HCT116 (cell line): ENCODE data around the gene BCAR3.

ENCODE experiments used
- EZH2 ChIP-seq: fragments of 200-600 bp; sonication (generic); IDR thresholded peaks from 2 replicates; pipeline ENCODE4 v1.6.1; 2017; ENCODE audit warnings: antibody characterized with exemption, mixed run types
- POLR2A ChIP-seq: IDR thresholded peaks from 2 replicates; pipeline ENCODE4 v1.7.0; 2011; ENCODE audit warnings: borderline replicate concordance; ENCODE audit not compliant: insufficient read depth, insufficient read length; ENCODE audit errors: extremely low read depth
- SP1 ChIP-seq: IDR thresholded peaks from 2 replicates; pipeline ENCODE4 v1.6.1; 2012; ENCODE audit warnings: low read depth
- TCF7L2 ChIP-seq: IDR thresholded peaks from 2 replicates; pipeline ENCODE4 v1.7.0; 2011; ENCODE audit warnings: borderline replicate concordance, inconsistent platforms; ENCODE audit not compliant: insufficient read depth, insufficient read length; ENCODE audit errors: extremely low read depth
- TF ChIP-seq, protein P1 (sequence below): IDR thresholded peaks from 2 replicates; pipeline ENCODE4 v1.6.1; 2012
- TF ChIP-seq, protein P2 (sequence below), 3 experiments: fragments of 200-600 bp in 1 of 3; sonication (generic) in 1 of 3; IDR thresholded peaks in 2 of 3; conservative IDR thresholded peaks in 1 of 3; 2 replicates each; pipeline ENCODE4 v1.5.1; 2012 to 2017; ENCODE audit warnings: low read depth in 2 of 3, low read length in 2 of 3, antibody characterized with exemption in 1 of 3, borderline replicate concordance in 1 of 3, control low read depth in 1 of 3, mild to moderate bottlenecking in 1 of 3, mixed read lengths in 1 of 3, mixed run types in 1 of 3, moderate library complexity in 1 of 3; ENCODE audit not compliant: insufficient read depth in 1 of 3

GRCh38 chr1:93720956-93721626, 39.5 kb upstream of the BCAR3 start:
- TF ChIP-seq TCF7L2: peak; percentile 52
- TF ChIP-seq, protein P1, sequence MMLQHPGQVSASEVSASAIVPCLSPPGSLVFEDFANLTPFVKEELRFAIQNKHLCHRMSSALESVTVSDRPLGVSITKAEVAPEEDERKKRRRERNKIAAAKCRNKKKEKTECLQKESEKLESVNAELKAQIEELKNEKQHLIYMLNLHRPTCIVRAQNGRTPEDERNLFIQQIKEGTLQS: no peak
- TF ChIP-seq, protein P2, sequence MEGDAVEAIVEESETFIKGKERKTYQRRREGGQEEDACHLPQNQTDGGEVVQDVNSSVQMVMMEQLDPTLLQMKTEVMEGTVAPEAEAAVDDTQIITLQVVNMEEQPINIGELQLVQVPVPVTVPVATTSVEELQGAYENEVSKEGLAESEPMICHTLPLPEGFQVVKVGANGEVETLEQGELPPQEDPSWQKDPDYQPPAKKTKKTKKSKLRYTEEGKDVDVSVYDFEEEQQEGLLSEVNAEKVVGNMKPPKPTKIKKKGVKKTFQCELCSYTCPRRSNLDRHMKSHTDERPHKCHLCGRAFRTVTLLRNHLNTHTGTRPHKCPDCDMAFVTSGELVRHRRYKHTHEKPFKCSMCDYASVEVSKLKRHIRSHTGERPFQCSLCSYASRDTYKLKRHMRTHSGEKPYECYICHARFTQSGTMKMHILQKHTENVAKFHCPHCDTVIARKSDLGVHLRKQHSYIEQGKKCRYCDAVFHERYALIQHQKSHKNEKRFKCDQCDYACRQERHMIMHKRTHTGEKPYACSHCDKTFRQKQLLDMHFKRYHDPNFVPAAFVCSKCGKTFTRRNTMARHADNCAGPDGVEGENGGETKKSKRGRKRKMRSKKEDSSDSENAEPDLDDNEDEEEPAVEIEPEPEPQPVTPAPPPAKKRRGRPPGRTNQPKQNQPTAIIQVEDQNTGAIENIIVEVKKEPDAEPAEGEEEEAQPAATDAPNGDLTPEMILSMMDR (IDR thresholded peaks at IDR 0.05 in 2 of 3, conservative IDR thresholded peaks at IDR 0.05 in 1 of 3; ENCODE audit: borderline replicate concordance in 1 of 3, insufficient read depth in 1 of 3, low read depth in 2 of 3, low read length in 2 of 3): no peak
- no peak for TF ChIP-seq POLR2A
- TF ChIP-seq EZH2: no peak
- TF ChIP-seq SP1: peak; percentile 61
